Measurements from ENCODE around the gene RNASE8.

DNA sequence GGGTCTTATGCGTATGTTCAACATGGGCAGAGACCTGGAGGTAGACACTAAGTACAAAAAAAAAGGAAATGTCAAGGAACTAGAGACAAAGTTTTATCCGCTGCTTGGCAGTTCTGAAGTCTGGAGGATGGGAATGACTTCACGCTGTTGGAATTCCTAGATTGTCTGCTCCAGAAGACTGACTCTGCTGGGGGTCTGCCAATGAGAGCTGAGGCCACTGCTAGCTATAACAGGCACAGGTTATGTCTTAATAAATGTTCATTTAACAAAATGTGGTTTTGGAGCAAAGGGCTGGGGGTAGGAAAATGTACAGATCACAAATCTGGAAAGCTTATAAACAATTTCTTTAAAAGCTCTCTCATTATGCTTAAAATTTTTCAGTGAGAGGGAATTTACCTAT lies 5.9 kb downstream of the RNASE8 start:
- TF ChIP-seq CTCF (IDR thresholded peaks at IDR 0.05) (no peak), ZFX (IDR thresholded peaks at IDR 0.05; ENCODE audit: borderline replicate concordance) (no peak)
